Measurements from ENCODE around the gene LGALS7B. TPM values are rescaled to one million over a fixed set of nuclear protein-coding genes. Genes with fewer than 3 reads are reported as not detected.
"Not testable (repeated sequence)": the region's sequence is repeated elsewhere in the genome, so short reads cannot be mapped to it uniquely, and the experiment has no call there.

Gene LGALS7B
- total RNA-seq, 2 experiments from 2014 or later, result not detected

DNA sequence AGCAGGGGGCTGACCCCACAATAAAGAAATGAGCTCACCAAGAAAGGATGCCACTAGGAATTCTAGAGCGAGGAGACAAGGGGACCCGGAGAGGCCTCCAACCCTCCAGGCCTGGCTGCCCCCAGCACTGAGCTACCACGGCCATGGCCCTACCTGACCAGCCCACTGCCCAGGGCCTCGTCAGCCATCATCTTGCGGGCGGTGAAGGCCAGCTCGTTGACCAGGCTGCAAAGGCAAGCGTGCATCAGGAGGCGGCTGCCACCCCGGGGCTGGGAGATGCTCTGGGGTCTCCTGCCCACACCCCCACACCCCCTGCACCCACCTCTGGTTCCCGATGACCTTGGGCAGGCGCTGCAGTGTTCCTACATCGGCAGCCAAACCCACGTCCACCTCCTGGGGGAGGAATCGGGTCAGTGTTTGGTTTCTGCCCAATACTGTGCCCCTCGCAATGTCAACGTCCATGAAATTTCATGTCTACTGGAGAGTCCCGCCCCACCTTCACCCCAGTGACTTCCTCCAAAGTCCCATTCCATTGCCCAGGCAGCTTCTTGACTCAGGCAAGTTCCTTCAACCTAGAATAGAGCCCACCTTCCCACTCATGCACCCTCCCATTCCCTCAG is 27.2 kb downstream of the LGALS7B start:
- peaks cover 41% of the 10 kb centered on the region for H3K36me3 Mint-ChIP-seq (ENCODE audit: low read depth)
- CTCF ChIA-PET, result no interaction called here
- Histone ChIP-seq H3K27me3 (ENCODE audit: control insufficient read depth in 1 of 2, insufficient read depth in 2 of 2, low read length in 2 of 2) (no peaks in the 10 kb centered on the region), H3K4me3 (ENCODE audit: low read length) (no peak overlapping the region), H3K27ac (ENCODE audit: low read depth in 1 of 2, low read length in 2 of 2) (no peak overlapping the region), H3K4me1 (ENCODE audit: insufficient read depth, low read length) (no peaks in the 10 kb centered on the region), H3K36me3 (ENCODE audit: insufficient read depth, low read length) (peaks cover 45% of the 10 kb centered on the region), H3K9me3 (ENCODE audit: control insufficient read depth in 1 of 2, insufficient read depth in 1 of 2, low read length in 2 of 2) (no peaks in the 10 kb centered on the region)
- no peaks in the 10 kb centered on the region for H3K9me3 Mint-ChIP-seq
- H3K4me3 Mint-ChIP-seq, result no peak overlapping the region
- POLR2A ChIA-PET, result no interaction called here
- peaks cover 7% of the 10 kb centered on the region for H3K4me1 Mint-ChIP-seq (ENCODE audit: low read depth)
- TF ChIP-seq, protein P1, sequence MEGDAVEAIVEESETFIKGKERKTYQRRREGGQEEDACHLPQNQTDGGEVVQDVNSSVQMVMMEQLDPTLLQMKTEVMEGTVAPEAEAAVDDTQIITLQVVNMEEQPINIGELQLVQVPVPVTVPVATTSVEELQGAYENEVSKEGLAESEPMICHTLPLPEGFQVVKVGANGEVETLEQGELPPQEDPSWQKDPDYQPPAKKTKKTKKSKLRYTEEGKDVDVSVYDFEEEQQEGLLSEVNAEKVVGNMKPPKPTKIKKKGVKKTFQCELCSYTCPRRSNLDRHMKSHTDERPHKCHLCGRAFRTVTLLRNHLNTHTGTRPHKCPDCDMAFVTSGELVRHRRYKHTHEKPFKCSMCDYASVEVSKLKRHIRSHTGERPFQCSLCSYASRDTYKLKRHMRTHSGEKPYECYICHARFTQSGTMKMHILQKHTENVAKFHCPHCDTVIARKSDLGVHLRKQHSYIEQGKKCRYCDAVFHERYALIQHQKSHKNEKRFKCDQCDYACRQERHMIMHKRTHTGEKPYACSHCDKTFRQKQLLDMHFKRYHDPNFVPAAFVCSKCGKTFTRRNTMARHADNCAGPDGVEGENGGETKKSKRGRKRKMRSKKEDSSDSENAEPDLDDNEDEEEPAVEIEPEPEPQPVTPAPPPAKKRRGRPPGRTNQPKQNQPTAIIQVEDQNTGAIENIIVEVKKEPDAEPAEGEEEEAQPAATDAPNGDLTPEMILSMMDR (IDR thresholded peaks at IDR 0.05), result no peak
- no peaks in the 10 kb centered on the region for H3K27me3 Mint-ChIP-seq
- DNase-seq, result no peak
- intact Hi-C loops (cut with DNase I, micrococcal nuclease), result no loop called here
- H3K27ac Mint-ChIP-seq, result no peak overlapping the region
- ATAC-seq (ENCODE audit: poor library complexity), result no peak

DNA sequence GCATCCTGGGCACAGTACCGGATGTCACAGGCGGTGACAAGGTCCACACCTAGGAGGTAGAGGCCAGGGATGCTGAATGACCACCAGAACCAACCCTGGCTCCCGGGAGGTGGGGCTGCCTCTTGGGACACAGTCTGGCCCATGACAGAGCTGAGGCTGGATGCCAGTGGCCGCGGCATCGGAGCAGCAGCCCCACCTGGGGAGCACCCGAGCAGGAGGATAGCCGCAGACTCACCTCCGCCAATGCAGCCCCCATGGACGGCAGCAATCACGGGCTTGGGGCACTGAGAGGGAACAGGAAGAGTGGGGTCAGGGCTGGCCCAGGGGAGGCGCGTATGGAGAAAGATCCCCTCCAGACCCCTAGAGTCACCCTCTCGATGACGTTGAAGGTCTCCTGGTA is 28.1 kb downstream of the LGALS7B start:
- Histone ChIP-seq H3K36me3 (ENCODE audit: insufficient read depth, low read length) (peaks cover 45% of the 10 kb centered on the region), H3K27me3 (ENCODE audit: control insufficient read depth in 1 of 2, insufficient read depth in 2 of 2, low read length in 2 of 2) (no peaks in the 10 kb centered on the region), H3K9me3 (ENCODE audit: control insufficient read depth in 1 of 2, insufficient read depth in 1 of 2, low read length in 2 of 2) (no peaks in the 10 kb centered on the region), H3K27ac (ENCODE audit: low read depth in 1 of 2, low read length in 2 of 2) (no peak overlapping the region), H3K4me1 (ENCODE audit: insufficient read depth, low read length) (no peaks in the 10 kb centered on the region), H3K4me3 (ENCODE audit: low read length) (no peak overlapping the region)
- ChIA-PET CTCF (no interaction called here), POLR2A (no interaction called here)
- Mint-ChIP-seq H3K9me3 (no peaks in the 10 kb centered on the region), H3K27ac (no peak overlapping the region), H3K4me3 (no peak overlapping the region), H3K36me3 (ENCODE audit: low read depth) (peaks cover 41% of the 10 kb centered on the region), H3K27me3 (no peaks in the 10 kb centered on the region), H3K4me1 (ENCODE audit: low read depth) (peaks cover 7% of the 10 kb centered on the region)
- ATAC-seq (ENCODE audit: poor library complexity) (no peak), DNase-seq (no peak)
- intact Hi-C loops (cut with DNase I, micrococcal nuclease), result no loop called here
- TF ChIP-seq, protein P1 (IDR thresholded peaks at IDR 0.05), result no peak

DNA sequence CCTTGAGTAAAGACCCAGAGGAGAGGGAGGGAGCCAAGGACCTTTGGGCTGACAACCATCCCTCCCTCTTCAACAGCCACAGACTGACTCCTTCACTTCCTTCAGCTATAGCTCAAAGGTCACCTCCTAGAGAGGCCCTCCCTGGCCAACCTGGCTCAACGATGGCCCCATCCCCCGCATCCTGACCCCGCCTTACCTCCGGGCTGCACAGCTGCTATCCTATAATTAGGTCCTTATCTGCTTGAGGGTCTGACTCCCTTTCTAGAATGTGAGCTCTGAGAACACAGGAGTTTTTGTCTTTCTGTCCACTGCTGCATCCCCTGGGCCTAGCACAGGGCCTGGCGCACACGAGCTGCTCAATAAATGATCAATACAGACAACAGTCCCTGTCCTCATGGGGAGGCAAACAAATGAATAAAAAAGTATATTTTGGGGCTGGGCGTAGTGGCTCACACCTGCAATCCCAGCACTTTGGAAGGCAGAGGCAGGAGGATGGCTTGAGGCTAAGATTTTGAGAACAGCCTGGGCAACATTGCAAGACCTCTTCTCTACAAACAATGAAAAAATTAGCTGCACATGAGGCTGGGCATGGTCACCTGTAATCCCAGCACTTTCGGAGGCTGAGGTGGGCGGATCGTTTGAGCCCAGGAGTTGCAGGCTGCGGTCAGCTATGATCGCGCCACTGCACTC is 30.4 kb downstream of the LGALS7B start:
- Mint-ChIP-seq H3K9me3 (no peaks in the 10 kb centered on the region), H3K4me1 (ENCODE audit: low read depth) (peaks cover 20% of the 10 kb centered on the region), H3K36me3 (ENCODE audit: low read depth) (peaks cover 63% of the 10 kb centered on the region), H3K27ac (no peak overlapping the region), H3K27me3 (no peaks in the 10 kb centered on the region), H3K4me3 (no peak overlapping the region)
- no peak for ATAC-seq (ENCODE audit: poor library complexity)
- Histone ChIP-seq H3K9me3 (ENCODE audit: control insufficient read depth in 1 of 2, insufficient read depth in 1 of 2, low read length in 2 of 2) (no peaks in the 10 kb centered on the region), H3K4me1 (ENCODE audit: insufficient read depth, low read length) (no peaks in the 10 kb centered on the region), H3K4me3 (ENCODE audit: low read length) (no peak overlapping the region), H3K27ac (ENCODE audit: low read depth in 1 of 2, low read length in 2 of 2) (no peak overlapping the region), H3K27me3 (ENCODE audit: control insufficient read depth in 1 of 2, insufficient read depth in 2 of 2, low read length in 2 of 2) (no peaks in the 10 kb centered on the region), H3K36me3 (ENCODE audit: insufficient read depth, low read length) (peaks cover 52% of the 10 kb centered on the region)
- ChIA-PET CTCF (no interaction called here), POLR2A (no interaction called here)
- intact Hi-C loops (cut with DNase I, micrococcal nuclease), result no loop called here
- no peak for DNase-seq
- TF ChIP-seq, protein P1 (IDR thresholded peaks at IDR 0.05), result no peak

DNA sequence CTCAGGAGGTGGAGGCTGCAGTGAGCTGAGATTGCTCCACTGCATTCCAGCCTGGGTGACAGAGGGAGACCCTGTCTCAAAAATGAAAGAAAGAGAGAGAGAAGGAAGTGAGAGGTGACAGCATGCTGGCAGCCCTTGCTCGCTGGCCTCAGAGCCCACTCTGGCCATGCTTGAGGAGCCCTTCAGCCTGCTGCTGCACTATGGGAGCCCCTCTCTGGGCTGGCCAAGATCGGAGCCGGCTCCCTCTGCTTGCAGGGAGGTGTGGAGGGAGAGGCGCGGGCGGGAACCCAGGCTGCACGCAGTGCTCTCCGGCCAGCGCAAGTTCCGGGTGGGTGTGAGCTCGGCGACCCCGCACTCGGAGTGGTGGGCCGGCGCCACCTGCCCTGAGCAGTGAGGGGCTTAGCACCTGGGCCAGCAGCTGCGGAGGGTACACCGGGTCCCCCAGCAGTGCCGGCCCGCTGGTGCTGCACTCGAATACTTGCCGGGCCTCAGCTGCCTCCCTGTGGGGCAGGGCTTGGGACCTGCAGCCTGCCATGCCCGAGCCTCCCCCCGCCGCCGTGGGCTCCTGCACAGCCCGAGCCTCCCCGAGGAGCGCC is 32.3 kb downstream of the LGALS7B start:
- H3K27me3 ChIP-seq (ENCODE audit: control insufficient read depth in 1 of 2, insufficient read depth in 2 of 2, low read length in 2 of 2); H3K9me3 Mint-ChIP-seq; CTCF ChIA-PET; intact Hi-C loops (cut with DNase I, micrococcal nuclease); H3K27ac Mint-ChIP-seq; H3K9me3 ChIP-seq (ENCODE audit: control insufficient read depth in 1 of 2, insufficient read depth in 1 of 2, low read length in 2 of 2); ATAC-seq (ENCODE audit: poor library complexity); POLR2A ChIA-PET; DNase-seq; H3K4me1 ChIP-seq (ENCODE audit: insufficient read depth, low read length); H3K27me3 Mint-ChIP-seq; H3K4me3 ChIP-seq (ENCODE audit: low read length); H3K27ac ChIP-seq (ENCODE audit: low read depth in 1 of 2, low read length in 2 of 2); H3K4me3 Mint-ChIP-seq: not testable (repeated sequence)
- Mint-ChIP-seq H3K36me3 (ENCODE audit: low read depth) (peaks cover 68% of the 10 kb centered on the region), H3K4me1 (ENCODE audit: low read depth) (peaks cover 36% of the 10 kb centered on the region)
- peaks cover 45% of the 10 kb centered on the region for H3K36me3 ChIP-seq (ENCODE audit: insufficient read depth, low read length)

DNA sequence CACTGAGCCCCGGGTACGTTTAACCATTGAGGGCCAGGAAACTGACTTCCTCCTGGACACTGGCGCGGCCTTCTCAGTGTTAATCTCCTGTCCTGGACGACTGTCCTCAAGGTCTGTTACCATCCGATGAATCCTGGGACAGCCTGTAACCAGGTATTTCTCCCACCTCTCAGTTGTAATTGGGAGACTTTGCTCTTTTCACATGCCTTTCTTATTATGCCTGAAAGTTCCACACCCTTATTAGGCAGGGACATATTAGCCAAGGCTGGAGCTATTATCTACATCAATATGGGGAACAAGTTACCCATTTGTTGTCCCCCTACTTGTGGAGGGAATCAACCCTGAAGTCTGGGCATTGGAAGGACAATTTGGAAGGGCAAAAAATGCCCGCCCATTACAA is 36.9 kb downstream of the LGALS7B start:
- peaks cover 46% of the 10 kb centered on the region for H3K36me3 ChIP-seq (ENCODE audit: insufficient read depth, low read length)

More for the DNA sequence above, 36.9 kb downstream of the LGALS7B start:
- H3K9me3 ChIP-seq (ENCODE audit: control insufficient read depth in 1 of 2, insufficient read depth in 1 of 2, low read length in 2 of 2); H3K27ac Mint-ChIP-seq; H3K9me3 Mint-ChIP-seq; H3K27me3 ChIP-seq (ENCODE audit: control insufficient read depth in 1 of 2, insufficient read depth in 2 of 2, low read length in 2 of 2); ATAC-seq (ENCODE audit: poor library complexity); DNase-seq; H3K27ac ChIP-seq (ENCODE audit: low read depth in 1 of 2, low read length in 2 of 2); CTCF ChIA-PET; H3K27me3 Mint-ChIP-seq; H3K4me3 ChIP-seq (ENCODE audit: low read length); H3K4me3 Mint-ChIP-seq; POLR2A ChIA-PET: not testable (repeated sequence)
- intact Hi-C loops (cut with DNase I, micrococcal nuclease), result loop anchor here in 1 of 2 experiments (2.0 kb wide), 1 partner anchor 25 kb away; no protein-coding TSS in a partner anchor
- H3K4me1 Mint-ChIP-seq (ENCODE audit: low read depth), result peaks cover 52% of the 10 kb centered on the region
- peaks cover 76% of the 10 kb centered on the region for H3K36me3 Mint-ChIP-seq (ENCODE audit: low read depth)
- peaks cover 21% of the 10 kb centered on the region for H3K4me1 ChIP-seq (ENCODE audit: insufficient read depth, low read length)
